HS-27A (cell line): Measurements from ENCODE around the gene TFPI.

Experiments used
- DNase-seq: peaks from one replicate; pipeline ENCODE4 v3.0.0-alpha.2; 2012; ENCODE audit warnings: low read depth, missing footprints

TFPI gene

DNA sequence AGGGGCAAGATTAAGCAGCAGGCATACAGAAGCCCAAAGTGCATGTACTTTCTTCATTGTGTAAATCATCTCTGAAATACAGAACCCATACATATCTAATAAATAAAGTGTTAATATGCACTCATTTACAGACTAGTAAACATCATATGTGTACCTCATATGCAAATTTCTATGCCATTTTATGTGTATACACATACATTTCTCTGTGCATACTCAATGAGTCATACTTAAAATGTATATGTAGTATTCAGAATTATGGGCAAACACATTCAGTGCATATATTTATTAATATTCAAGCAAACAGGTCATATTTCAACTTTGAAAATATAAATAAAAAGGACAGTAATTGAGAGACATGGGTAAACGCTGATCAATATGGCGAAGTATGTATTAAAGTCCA, 50.5 kb downstream of the TFPI start:
- DNase-seq, result no peak

- DNase-seq, result no peak
These were observed 51.8 kb downstream of the TFPI start for GRCh38 chr2:187502467-187502866.

DNA sequence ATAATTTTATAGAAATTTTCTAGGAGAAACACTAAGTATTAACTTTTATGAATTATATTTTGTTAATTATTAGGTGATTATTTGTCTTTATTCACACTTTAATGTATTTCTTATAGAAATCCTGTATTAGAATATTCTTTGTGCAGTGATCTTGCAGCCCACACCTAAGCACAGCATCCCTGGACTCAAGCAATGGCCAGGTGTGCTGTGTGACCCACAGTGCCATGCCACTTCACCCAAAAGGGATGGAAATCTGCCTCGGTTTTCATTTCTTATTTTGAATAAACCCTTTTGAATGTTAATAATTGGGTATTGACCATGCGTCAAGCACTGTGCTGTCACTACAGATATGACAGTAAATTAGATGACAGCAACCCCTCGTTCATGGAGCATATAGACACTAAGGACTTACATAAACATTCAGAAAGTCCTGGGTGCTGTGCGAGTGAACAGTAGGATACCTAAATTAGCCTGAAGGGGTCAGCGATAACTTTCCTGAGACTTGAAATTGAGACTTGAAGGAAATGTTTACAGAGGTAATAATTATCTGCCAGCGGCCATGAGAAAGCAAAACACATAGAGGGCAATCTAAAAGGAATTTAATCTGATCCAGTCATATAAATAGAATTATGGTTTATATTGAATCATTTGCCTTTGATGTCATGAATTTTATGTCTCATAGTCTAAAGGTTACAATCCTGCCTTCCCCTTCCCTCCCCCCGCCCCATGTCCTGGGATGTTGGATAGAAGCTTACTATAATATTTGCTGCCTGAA, 53.5 kb downstream of the TFPI start:
- DNase-seq, result peak; percentile 31

DNA sequence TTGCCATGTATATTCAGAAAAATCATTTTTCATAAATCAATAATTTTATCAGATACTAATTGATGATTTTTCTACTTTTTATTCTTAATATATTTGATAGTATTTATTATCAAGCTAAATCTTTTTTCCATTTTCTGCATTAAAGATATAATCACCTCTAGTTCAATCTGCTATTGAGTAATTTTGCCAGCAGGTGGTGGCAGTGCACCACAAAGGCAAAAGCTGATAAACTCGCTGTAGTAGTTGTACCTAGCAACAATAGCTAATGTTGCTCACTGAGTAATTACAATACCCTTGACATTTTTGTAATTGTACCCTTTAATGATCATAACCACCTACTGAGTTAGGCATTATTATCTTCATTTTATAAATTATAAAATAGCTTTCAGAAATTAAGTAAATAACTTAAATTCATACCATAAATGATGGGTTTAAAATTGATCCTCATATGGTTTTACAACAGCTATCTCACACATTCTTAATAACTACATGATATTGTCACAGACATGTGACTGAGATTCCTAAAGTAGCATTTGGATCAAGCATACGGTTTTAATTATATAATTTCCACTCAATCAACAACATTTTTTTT, 54.2 kb downstream of the TFPI start:
- DNase-seq, result peak; percentile 23

DNA sequence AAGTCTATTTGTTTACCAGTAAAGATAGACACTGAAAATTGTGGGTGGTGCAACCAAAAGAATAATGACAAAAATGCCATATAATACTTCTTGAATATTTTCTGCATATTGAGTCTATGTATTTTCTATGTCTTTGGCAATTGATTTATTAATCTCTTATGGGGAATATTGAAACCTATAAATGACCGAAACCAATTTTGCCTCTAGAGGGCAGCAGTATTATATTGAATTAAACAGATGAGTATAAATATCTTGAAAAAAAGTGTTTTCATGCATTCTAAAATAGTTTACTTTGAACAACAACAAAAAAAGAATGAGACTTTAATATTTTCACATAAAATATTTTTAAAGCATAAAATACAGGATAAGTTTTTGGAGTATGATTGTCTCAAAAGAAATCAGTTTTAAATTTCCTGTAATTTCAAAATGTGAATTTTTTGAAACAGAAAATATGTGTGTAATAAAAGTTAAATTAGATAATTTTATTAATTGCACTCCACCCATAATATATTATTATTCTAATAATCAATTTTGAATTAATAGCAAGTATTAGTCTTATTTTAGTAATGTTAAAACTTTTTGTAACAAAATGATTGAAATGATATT, 56.3 kb downstream of the TFPI start:
- no peak for DNase-seq

DNA sequence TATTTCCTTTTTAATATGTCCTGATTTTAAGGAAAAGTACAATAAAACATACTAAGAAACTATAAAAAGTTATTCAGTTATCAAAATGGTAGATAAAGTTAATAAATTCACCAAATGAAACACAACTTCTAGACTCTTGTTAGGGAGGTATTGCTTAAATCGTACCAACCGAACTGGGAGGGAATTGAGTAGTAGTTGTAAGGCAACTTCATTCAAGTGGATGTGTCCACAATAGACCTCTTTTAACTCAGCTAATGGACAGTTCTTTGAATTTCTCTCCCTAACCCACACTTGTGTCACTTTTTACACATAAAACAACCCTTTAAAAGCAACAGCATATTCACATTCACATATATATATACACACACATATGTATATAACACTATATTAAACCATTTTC, 57.1 kb downstream of the TFPI start:
- no peak for DNase-seq

DNA sequence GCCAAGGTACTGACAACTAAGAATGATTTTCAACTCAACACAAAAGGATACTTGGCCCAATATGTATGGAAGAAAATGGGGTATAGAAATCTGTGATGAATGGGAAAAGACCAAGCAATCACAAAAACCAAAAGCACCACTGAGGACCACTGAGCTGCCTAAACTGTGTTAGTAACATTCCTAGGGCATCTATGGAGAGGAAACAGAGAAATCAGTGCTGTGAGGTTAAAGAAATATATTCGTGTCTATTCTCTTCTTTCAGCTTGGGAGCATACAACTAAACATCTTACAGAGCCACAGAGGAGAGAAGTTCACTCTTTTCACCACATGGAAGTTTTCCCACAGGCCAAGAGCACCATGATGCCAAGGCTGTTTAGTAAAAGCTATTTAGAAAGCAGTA, 58.9 kb downstream of the TFPI start:
- no peak for DNase-seq

DNA sequence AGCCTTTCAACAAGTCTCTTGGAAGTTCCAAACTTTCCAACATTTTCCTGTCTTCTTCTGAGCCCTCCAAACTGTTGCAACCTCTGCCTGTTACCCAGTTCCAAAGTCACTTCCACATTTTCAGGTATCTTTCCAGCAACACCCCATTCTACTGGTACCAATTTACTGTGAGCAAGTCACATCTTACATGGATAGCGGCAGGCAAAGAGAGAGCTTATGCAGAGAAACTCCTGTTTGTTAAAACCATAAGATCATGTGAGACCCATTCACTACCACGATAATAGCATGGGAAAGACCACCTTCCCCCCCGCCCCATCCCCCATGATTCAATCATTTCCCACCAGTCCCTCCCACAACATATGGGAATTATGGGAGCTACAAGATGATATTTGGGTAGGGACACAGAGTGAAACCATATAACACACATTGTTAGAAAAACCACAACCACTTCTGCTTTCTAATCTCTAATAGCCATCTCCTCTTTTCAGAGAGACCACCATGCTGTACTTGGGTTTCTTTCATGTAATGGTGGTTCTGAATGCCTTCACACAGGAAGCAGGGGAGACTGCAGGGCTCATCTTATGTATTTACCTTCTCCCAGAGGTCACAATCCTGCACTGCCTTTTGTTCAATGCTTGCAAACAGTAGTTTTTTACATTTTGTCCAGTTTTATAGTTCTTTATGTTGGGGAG, 60.2 kb downstream of the TFPI start:
- no peak for DNase-seq

DNA sequence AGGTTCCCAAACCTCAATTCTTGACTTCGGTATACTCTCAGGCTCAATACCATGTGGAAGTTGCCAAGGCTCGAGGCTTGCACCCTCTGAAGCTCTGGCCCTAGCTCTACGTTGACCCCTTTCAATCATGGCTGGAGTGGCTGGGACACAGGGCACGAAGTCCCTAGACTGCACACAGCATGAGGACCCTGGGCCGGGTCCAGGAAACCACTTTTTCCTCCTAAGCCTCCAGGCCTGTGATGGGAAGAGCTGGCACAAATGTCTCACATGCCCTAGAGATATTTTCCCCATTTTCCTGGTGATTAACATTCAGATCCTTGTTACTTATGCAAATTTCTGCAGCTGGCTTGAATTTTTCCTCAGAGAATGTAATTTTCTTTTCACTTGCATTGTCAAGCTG, 61.1 kb downstream of the TFPI start:
- DNase-seq, result no peak

- DNase-seq, result no peak
These were observed 68.0 kb downstream of the TFPI start for GRCh38 chr2:187486241-187486640.

- no peak for DNase-seq
These were observed 68.7 kb downstream of the TFPI start for GRCh38 chr2:187485523-187485922.

- DNase-seq, result no peak
These were observed 70.7 kb downstream of the TFPI start for GRCh38 chr2:187483537-187483936.

DNA sequence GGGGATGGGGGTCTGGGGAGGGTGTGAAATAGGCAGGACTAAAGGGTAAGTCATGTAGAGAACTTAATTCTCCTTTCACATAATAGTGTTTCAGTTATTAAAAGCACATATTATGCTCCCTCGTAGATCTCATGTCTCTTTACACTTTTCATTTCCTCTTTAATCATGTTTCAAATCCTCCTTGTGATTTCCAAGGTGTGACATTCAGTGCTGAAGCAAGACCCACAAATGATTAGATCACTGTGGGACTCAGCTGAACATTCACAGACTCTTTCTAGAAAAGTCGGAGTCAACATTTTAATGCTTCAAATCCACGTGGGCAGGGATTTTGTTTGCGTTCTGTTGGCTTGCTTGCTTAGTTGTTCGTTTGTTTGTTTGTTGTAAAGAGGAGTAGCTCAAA, 71.4 kb downstream of the TFPI start:
- no peak for DNase-seq

- no peak for DNase-seq
These were observed 72.7 kb downstream of the TFPI start for GRCh38 chr2:187481543-187481942.

GRCh38 chr2:187478719-187479118, 75.5 kb downstream of the TFPI start:
- no peak for DNase-seq

DNA sequence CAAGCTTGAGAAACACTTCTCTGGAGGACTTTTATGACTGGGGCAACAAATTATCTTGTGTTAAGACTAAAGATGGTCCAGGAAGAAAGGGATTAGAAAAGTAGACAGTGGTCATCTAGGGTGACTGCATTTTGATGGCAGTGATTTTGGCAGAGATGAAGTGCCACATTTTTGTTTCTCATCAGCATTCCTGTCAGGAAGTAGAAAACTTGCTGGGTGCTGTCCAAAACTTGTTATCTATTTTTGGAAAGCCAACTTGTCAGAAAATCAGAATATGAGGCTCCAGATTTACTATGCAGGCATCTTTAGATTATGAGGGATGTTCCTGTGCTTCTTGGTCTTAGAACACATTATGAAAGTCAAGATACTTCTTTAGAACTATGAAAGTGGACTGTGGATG, 77.2 kb downstream of the TFPI start:
- no peak for DNase-seq

GRCh38 chr2:187475499-187476248, 78.6 kb downstream of the TFPI start:
- DNase-seq, result no peak

- no peak for DNase-seq
These were observed 83.5 kb downstream of the TFPI start for GRCh38 chr2:187470698-187471097.

DNA sequence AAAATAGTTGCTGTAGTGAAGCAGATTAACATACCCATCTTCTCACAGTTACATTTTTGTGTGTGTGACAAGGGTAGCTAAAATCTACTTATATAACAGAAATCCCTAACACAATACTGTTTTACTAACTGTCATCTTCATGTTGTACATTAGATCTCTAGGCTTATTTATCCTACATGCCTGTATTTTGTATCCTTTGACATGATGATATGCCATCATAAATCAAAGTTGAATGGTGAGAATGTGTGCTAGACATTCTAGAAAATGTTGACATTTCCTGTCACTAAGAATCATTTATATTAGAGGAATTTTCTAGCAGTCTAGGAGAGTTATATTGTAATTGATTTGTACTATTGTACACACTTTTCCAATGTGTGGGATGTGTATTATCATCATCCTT, 84.7 kb downstream of the TFPI start:
- DNase-seq, result no peak

DNA sequence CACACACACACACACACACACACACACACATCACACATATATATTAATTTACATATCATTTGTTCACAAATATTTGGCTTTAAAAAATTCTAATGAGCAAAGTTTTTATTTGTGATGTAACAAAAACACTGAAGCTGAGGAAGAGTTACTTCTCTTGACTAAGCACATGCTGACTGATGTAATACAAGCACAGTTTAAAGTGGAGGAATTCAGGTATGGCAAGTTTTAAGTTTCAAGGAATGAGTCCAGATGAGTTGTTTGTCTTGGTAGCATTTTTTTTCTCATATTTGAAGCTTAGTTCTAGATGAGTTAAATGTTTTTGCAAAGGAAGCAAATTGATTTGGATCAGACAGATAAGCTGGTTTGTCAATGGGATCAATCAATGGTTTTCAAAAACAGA, 86.0 kb downstream of the TFPI start:
- no peak for DNase-seq

DNA sequence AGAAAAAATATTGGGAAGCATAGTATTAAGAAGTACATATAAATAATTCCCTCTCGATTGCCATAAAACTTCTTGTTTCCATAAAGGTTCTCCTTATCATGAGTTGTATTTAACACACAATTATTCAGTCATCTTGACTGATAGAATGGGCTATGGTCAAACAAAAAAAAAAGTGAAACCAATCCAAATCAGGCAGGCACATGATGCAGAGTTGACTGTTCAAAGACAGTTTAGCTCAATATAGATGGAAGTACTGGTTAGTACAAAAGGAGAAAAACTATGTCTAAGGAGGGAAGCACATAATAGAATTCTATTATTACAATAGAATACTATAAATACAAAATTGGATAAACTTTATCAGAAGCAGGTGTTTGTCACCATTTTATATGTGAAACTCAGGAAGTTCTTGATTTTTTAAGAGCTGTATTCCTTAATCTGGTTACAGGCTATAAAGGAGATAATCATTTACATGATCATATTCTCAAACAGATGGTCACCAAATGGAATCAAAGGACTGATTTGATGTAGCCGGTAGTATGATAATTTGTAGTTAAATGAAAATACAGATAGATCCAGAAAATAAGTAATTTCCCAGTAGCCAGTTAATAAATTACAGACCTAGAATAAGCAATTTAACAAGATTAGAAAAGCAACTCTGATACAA, 88.0 kb downstream of the TFPI start:
- DNase-seq, result no peak

DNA sequence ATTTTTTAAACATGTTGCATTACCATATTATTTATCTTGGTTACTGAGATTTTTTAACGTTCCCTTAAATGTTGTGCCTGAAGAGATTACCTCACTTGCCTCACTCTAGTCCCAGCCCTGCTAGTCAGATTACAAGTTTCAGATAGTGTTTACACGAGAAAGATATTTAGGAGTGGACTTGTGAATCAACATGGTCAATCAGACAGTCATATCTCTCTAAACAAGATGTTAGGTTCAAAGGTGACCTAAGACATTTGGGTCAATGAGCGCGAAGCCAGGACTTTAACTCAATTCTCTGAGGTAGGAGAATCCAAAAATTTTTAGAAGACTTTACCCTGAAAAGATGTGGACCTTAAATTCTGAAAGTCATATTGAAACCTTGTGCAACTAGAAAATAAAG, 91.4 kb downstream of the TFPI start:
- DNase-seq, result no peak
